HG02884 (cell line): Measurements from ENCODE around the gene MIGA1.
"Not testable (repeated sequence)": the region's sequence is repeated elsewhere in the genome, so short reads cannot be mapped to it uniquely, and the experiment has no call there.

Source experiments
- ATAC-seq: cut with Tn5 transposase; IDR thresholded peaks from one replicate; pipeline ENCODE4 v1.9.1; 2021; ENCODE audit warnings: mild to moderate bottlenecking, moderate library complexity; ENCODE audit not compliant: unreplicated experiment

Gene MIGA1

DNA sequence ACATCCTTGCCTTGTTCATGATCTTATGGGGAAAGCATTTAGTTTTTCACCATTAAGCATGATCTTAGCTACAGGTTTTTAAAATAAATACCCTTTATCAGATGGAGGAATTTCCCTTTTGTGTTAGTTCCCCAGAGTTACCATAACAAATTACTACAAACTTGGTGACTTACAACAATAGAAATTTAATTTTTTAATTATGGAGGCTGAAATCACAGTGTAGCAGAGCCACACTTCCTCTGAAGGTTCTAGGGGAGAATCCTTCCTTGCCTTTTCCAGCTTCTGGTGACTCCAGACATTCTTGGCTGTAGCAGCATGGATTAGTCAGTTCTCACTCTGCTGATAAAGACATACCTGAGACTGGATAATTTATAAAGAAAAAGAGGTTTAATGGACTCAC, 18.5 kb downstream of the MIGA1 start:
- ATAC-seq: no peak

DNA sequence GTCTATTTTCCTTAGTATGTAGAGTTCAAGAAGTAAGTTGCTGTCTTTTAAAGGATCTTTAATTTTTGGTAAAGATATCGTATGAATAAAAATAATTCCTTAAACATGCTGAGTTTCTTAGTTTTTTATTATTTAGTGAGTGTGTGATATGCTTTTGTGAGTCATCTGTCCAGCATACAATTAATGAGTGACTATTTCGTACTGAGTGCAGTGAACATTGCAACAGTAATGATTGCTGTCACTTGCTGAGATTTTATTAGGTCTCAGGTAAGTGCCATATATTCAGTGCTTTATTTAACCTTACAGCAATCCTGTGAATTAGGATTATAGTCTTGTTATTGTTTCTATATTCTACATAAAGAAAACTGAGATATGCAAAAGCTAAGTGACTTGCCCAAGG, 22.6 kb downstream of the MIGA1 start:
- ATAC-seq: no peak

DNA sequence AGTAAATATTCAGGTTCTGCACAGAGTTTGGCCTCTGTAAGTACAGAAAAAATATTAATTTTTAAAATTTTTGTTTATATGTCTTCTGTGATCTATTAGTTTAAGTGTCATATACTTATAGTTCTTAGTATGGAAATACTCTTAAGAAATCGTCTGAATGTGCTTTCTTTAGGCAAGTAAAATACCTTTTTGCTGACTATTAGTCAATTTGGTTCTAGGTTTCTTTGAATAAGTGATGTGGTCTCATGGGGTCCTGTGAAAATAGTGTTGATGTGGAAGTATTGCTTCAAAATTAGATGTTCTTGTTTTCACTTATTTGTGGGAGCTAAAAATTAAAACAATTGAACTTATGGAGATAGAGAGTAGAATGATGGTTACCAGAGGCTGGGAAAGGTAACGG, 23.9 kb downstream of the MIGA1 start:
- ATAC-seq: no peak

DNA sequence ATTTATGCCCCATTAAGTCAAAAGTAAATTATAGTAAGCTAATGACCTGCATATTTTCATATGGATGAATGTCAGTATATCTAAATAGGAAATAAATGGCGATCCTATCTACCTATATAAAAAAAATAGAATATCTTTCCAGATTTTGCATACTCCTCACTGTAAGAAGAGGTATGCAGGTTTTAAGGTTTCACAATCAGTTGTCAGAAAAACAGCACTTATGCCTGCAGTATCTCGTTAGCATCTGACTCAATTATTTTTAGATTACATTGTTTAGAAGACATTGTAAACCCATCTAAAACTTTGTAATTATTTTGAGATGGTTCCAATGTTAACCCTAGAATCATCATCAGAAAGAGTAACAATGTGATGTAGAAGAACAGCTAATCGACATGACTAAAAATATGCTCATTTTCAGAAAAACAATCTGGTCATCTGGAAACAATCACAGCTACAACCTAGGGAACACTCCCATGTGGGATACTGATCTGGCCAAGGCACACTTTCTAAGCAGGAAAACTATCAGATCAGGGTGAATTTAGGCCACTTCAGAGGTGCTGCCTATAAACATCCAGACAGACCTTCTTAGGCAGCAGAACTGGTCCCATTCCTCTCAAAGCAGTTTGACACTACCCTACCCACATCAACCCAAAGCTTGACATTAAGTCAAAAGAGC, 30.5 kb downstream of the MIGA1 start:
- ATAC-seq: not testable (repeated sequence)

DNA sequence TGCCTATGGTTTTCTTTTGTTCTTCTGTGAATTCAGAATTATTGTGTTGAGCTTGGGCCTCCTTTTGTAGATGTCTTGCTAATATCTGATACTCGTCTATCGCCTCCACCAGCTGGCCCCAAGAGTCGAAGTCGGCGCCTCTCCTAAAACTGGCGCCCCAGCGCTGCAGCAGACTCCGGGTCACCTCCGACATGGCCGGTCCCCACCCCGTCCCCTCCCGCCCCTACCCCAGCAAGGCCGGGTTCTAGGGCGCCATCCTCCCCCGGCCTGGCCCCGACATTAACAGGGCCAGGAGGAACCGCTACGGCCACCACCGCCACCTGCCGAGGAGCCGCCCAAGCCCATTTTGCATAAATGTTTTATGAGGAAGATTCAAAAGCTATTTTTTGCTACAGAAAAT, 32.1 kb downstream of the MIGA1 start:
- not testable (repeated sequence) for ATAC-seq

DNA sequence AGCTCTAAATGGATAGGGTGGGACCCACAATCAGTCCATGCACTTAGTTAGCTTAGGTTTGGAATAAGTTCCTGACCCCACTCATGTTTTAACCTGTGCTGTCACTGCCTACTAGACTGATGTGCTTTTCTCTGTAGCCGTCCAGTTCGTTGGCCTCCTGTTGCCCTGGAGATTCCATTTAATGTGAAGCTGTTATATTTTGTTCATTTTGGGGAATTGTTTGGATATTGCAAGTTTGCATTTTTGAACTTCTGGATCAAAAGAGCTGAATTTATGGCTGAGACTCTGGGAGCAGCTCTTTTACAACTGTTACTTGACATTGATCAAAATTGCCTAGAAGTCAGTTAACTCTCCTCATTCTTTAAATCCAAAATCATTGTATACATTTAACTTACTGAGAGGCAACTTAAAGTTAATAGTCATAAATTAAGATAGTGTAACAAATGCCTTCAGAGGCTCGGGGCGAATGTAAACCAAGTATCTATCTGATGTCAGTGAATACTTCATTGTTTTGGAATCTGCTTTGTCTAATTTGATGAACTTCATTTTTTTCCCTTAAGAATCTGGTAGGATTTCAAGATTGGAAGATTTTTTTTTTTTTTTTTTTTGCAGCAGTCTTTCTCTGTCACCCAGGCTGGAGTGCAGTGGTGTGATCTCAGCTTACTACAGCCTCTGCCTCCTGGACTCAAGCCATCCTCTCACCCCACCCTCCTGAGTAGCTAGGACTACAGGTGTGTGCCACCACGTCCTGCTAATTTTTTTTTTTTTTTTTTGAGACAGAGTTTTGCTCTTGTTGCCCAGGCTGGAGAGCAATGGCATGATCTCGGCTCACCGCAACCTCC, 38.1 kb downstream of the MIGA1 start:
- no peak for ATAC-seq

DNA sequence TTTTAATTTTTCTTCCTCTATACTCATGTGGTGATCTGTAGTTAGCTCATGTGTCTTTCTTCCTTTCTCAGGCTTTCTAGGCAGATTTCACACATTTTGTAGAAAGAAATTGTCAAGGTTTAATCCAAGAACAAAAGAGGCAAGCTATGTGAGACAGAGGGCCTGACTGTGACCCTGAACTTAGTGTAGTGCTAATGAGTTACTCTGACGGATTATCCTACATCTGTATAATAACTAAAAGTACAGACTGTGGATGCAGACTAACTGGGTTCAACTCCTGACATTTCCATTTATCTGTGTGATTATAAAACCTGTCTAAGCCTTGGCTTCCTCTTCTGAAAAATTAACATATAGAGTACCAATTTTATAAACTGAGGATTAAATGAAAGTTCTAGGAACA, 40.7 kb downstream of the MIGA1 start:
- no peak for ATAC-seq

DNA sequence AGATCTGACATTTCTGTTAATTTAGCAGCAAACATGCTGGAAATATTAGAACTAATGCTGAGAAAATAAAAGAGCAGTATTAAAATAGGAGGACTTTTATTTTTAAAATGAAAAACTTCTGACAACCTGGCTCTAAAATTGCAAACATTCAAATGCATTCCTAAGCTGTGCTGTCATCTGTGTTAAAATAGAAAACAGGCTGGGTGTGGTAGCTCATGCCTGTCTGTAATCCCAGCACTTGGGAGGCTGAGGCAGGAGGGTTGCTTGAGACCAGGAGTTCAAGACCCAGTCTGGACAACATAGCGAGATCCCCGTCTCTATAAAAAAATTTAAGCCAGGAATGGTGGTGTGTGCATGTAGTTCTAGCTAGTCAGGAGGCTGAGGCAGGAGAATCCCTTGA, 44.6 kb downstream of the MIGA1 start:
- ATAC-seq: no peak

DNA sequence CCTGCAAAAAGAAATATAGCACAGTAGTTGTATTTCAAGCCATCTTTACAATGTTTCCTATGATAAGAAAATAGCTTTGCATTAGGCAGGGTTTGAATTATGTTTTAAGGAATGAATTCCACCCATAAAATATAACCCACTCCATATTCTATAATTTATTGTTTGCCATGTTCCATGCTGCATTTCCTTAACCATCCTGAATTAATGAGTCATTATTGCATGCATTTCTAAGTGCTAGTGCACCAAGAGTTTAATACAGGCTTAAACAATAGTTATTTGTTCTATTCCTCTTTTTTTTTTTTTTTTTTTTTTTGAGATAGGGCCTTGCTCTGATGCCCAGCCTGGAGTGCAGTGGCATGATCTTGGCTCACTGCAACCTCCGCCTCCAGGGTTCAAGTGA, 45.2 kb downstream of the MIGA1 start:
- ATAC-seq: no peak

DNA sequence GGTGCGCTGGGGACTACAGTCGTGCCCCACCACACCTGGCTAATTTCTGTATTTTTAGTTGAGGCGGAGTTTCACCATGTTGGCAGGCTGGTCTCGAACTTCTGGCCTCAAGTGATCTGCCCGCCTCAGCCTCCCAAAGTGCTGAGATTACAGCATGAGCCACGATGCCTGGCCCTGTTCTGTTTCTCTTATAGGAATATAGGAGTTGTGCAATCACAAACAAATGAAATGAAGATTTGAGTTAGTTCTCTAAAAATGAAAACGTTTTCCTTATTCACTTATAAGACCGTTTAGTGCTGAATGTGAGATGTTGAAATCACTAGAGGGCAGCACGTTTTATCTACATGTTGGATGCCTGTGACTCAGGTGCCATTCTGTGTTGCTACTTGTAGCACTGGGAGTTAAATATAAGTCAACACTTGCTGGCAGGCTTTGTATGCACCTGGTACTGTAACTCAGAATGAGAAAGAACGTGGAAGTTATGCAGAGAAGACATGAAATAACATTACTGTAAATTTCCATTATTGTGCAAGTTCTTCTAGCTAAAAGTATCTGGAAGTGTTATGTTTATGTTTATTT, 45.8 kb downstream of the MIGA1 start:
- no peak for ATAC-seq

DNA sequence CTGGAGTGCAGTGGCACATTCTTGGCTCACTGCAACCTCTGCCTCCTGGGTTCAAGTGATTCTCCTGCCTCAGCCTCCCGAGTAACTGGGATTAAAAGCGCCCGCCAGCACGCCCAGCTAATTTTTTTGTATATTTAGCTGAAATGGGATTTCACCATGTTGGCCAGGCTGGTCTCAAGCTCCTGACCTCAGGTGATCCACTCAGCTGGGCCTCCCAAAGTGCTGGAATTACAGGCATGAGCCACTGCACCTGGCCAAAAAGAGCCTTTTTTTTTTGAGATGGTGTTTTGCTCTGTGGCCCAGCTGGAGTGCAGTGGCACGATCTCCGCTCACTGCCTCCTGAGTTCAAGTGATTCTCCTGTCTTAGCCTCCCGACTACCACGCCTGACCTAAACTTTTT, 47.4 kb downstream of the MIGA1 start:
- ATAC-seq: not testable (repeated sequence)

DNA sequence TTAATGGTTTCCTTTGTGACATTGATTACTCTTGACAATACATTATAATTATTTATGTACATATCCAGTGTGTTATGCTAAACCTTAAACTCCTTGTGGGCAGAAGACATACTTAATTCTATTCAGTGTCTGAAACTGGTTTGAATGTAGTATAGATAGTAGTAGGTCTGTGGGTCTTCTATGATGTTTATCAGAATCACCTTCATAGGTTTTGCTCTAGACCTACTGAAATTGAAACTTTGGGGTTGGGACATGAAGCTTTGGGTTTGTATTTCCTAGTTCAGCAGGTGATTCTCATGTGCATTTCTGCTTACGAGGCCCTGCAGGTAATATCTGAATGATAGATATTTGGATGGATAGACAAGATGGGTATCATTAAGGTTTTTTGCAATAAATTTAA, 48.6 kb downstream of the MIGA1 start:
- no peak for ATAC-seq

DNA sequence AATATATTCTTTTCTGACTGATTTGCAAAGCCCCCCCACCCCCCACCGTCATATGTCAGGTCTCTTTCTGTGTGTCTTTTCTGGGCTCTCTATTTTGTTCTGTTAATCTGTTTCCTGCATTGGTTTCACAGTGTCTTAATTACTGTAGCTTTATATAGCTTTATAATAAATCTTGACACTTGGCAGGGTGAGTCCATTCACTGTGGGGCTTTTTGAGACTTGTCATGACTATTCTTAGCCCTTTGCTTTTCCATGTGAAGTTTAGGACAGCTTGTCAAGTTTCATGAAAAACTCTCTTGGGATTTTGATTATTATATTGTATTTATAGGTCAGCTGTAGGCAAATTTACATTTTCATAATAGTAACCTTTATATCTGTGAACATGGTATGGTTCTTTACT, 50.4 kb downstream of the MIGA1 start:
- no peak for ATAC-seq

DNA sequence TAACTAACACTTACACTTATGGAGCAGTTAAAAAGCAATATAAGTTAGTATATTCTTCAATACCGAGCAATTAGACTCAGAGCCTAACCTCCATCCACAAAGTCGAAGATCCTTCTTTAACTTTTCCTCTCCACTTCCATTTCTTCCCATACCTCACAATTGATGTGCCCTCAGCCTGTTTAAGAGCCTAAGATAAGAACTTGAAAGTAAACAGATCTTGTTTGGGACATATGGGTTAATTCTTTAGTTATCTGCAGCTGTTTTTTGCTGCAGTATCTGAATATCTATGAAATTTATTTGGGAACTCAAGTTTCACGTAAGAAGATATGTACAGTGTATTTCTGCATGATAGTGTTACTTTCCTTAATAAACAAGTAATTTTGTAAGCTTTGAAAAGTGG, 51.5 kb downstream of the MIGA1 start:
- ATAC-seq: no peak

DNA sequence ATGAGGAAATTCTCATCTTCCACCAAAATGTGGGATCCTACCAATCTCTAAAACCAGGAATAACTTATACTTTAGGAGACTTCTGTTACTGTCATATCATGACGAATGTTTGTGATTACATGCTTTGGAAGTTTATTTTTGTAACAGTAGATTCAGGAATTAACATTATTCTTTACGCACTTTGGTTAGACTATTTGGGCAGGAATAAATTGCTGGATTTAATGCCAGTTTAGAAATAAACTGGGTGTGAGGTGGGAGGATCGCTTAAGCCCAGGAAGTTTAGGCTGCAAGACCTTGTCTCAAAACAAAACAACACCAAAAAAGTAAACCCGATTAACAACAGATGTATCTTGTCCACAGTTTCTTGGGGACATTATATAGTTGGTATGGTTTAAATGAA, 52.1 kb downstream of the MIGA1 start:
- no peak for ATAC-seq

DNA sequence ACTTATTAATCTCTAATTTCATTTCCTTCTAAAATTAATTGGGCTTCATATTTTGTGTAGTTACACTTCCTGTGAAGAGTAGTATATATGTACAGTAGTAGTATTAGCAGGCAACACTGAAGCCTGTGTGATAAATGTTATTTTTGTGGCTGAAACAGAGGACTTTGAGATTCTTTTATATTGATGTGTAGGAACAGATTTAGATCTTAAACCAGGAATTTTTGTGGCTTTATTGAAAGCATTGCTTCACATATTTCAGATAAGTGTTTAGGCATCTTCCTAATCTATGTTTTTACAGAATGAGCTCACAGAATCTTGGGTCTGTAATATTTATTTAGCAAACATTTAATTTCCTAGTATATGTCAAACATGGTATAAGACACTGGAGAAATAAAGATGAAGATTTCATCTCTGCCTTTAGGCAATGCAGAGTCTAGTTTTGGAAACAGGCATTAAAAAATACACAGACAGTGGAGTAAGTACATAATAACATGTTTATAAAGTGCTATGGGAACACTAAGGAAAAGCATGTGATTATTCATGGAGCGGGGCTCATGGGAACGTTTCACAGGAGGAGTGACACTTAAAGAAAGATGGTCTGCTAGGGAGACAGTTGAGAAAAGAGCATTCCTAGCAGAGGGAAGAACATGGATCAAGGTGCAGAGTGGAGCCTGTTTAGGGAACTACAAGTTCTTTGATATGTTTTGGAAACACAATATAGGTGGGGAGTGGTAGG, 52.7 kb downstream of the MIGA1 start:
- no peak for ATAC-seq

DNA sequence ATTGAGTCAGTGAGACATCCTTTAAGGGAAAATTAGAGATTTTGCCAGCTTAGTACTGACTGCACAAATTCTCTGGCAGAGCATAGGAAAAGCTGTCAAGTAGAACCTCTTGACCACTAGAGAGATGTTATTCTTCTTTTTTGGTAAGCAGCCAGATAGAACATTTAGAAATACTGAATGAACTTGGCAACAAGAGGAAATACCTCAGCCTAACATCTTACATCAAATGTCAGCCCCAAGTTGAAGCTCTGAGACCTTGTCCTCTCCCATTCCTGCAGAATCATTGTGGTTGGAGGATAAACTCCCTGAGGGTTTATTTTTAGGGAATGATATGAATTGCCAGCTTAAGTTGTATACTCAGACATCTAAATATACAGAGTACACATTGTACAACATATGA, 53.5 kb downstream of the MIGA1 start:
- ATAC-seq: no peak

DNA sequence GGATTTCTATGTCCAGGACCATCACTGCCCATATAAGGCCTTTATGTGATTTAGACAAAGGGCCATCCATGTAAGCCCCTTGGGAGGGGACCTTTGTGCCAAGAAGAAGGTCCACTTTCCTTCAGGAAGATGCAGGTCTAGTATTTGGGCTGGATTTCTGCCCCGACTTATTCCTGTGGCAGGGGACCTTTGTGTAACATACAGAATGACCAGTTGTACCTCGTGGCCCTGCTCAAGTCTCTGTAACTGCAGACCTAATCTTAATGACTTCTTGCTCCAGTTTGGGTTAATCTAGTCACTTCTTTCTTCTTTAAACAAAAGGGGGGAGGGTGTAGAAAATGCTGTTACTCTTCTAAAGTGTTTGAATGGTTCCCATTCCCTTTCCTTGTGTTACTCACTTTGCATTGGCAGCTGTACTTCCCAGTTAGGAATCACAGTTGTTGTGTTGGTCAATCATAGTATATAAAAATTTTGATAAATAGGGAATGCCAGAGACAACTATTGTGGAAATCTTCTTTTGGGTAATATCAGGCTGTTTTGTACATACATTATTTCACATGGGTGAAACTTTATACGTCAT, 54.2 kb downstream of the MIGA1 start:
- no peak for ATAC-seq

DNA sequence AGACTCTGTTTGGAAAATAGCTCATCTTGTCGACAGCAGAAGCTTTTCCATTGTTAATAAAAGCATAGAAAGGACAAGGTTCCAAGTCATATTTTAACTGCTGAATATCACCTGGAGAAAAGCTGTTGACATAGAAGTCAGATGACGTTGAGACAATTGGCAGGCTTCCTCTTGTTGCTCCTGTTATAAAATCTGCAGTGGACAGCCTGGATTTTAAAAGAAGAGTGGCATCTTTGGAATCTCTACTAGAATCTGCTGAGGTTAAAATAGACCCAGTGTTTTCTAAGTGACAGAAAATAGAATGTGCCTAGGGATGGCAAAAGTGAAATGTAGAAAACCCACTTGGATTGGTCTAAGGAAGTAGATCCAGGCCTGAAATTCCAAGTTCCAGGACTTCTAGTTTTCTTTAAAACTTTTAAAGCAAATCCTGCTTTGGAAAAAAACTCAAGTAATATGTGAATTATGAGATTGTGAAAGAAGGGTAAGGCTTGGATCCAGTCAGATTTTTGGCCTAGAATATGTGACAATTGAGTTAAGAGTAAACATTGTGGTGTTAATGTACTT, 55.4 kb downstream of the MIGA1 start:
- ATAC-seq: no peak

DNA sequence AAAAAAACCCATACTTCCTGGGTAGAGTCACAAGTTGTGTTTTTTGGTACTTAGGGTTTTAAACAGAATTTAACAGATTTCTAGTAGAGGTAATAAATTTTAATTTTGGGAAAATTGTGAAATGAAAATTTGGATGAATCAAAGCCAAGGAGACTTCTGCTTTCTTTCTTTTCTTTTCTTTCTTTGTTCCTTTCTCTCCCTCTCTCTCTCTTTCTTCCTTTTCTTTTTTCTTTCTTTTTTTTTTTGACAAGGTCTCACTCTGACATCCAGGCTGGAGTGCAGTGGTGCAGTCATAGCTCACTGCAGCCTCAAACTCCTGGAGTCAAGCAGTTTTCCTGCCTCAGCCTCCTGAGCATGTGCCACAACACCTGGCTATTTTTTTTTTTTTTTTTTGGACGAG, 62.1 kb downstream of the MIGA1 start:
- ATAC-seq: no peak

DNA sequence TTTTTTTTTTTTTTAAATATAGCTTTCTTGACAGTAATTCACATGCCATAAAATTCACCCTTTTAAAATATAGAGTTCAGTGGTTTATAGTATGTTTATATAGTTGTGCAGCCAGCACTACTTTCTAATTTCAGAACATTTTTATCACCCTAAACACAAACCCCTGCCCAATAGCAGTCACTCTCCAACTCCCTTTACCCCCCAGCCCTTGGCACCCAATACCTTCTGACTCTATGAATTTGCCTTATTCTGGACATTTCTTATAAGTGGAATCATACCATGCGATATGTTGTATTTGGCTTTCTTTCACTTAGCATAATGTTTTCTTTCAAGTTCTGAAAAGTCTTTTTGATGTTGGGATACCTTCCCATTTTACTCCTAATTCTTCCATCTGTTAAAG, 66.5 kb downstream of the MIGA1 start:
- ATAC-seq: no peak
